Fibroblast of pulmonary artery (primary cell): ENCODE measurements around the gene ACSM6.

ENCODE experiments used
- DNase-seq: peaks from one replicate; pipeline ENCODE4 v3.0.0-alpha.2; 2010; ENCODE audit warnings: low read depth
- H3K4me3 ChIP-seq: replicated peaks from 2 replicates; pipeline ENCODE4 v1.5.1; 2011; ENCODE audit warnings: low read depth, mild to moderate bottlenecking, control low read depth, low read length, moderate library complexity
- TF ChIP-seq, protein P1 (sequence below): IDR thresholded peaks from 2 replicates; pipeline ENCODE4 v1.5.1; 2011; ENCODE audit warnings: mild to moderate bottlenecking, control low read depth, low read length, inconsistent platforms; ENCODE audit errors: missing control alignments

ACSM6 gene

DNA sequence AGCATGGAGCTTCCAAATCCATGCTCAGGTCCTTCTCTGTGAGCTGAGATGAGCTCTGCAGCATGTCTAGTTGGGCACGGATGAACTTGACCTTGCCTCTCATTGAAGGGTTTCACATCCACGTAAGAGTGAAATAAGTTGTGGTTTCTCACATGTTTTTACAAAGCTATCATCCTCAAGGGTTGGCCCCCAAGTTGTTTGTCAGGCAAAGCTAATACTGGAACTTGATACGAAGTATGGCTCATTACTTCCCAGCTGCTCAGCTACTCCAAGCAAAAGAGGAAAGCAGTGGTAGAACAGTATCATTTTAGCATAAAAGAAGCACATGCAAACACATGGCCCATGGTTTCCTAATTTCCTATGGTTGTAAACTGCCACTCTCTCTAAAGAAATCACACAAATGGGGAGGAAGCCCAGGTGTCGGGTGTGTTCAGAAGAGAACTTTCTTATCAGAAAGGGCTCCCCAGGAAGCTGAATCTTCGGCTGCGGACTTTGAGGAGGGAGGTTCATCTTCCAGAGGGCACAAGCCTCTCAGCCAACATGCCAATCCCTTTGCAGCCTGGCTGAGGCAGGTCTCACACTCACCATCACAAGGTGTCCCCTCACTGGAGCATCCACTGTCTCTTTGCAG is 51.5 kb downstream of the ACSM6 start:
- TF ChIP-seq, protein P1, sequence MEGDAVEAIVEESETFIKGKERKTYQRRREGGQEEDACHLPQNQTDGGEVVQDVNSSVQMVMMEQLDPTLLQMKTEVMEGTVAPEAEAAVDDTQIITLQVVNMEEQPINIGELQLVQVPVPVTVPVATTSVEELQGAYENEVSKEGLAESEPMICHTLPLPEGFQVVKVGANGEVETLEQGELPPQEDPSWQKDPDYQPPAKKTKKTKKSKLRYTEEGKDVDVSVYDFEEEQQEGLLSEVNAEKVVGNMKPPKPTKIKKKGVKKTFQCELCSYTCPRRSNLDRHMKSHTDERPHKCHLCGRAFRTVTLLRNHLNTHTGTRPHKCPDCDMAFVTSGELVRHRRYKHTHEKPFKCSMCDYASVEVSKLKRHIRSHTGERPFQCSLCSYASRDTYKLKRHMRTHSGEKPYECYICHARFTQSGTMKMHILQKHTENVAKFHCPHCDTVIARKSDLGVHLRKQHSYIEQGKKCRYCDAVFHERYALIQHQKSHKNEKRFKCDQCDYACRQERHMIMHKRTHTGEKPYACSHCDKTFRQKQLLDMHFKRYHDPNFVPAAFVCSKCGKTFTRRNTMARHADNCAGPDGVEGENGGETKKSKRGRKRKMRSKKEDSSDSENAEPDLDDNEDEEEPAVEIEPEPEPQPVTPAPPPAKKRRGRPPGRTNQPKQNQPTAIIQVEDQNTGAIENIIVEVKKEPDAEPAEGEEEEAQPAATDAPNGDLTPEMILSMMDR, result no peak
- no peak overlapping the region for H3K4me3 ChIP-seq
- DNase-seq, result no peak

GRCh38 chr10:95246582-95247051 is 52.6 kb downstream of the ACSM6 start:
- TF ChIP-seq, protein P1, result peak; percentile 76
- H3K4me3 ChIP-seq, result no peak overlapping the region
- DNase-seq, result peak; percentile 90

- TF ChIP-seq, protein P1, result no peak
- peak; percentile 76 for DNase-seq
- H3K4me3 ChIP-seq, result no peak overlapping the region
Observed at GRCh38 chr10:95247200-95247880, 53.3 kb downstream of the ACSM6 start.

- no peak overlapping the region for H3K4me3 ChIP-seq
- TF ChIP-seq, protein P1, result no peak
- DNase-seq, result no peak
Observed at GRCh38 chr10:95247881-95248583, 54.0 kb downstream of the ACSM6 start.

DNA sequence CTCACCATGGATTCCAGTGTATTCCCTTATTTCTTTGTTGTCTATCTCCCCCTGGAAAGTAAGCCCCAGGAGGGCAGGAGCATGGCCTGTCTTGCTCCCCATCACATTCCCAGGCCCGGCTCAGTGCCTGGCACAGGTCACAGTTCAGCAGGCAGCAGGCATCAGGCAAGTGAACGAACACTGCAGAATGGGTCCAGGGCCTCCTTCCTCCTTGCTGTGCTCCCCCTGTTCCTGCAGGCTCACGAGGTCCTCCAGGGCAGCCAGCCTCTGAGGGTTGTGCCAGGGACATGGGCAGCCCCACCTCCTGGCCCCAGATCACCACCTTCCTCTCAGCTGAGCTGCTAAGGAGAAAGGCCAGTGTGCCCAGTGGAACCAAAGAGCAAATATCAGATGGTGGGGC is 55.0 kb downstream of the ACSM6 start:
- DNase-seq, result no peak
- TF ChIP-seq, protein P1, result no peak
- H3K4me3 ChIP-seq, result no peak overlapping the region

- H3K4me3 ChIP-seq, result no peak overlapping the region
- no peak for DNase-seq
- TF ChIP-seq, protein P1, result no peak
Observed at GRCh38 chr10:95249467-95249866, 55.4 kb downstream of the ACSM6 start.
